HEK293 (cell line): ENCODE results near the gene LIN54.
A peak's percentile ranks its signal among the peaks of the same experiment; 100 is the strongest.

Experiments used
- CTCF ChIA-PET: fragments of 350-600 bp; formaldehyde crosslinking; extraction: SDS; loops from one replicate; lab custom pipeline; 2021; ENCODE audit warnings: antibody characterized with exemption; lab: Yijun Ruan, JAX
- POLR2A ChIA-PET: fragments of 300-600 bp; formaldehyde crosslinking; extraction: SDS; loops from one replicate; lab custom pipeline; 2020; ENCODE audit warnings: antibody characterized with exemption, inconsistent platforms; lab: Yijun Ruan, JAX
- H3K27ac ChIP-seq: fragments of 200-500 bp; sonication (Bioruptor generic); 2 replicates; pipeline ENCODE4 v1.5.1; 2014; ENCODE audit warnings: low read depth, low read length, control low read depth, inconsistent platforms; ENCODE audit errors: extremely low read depth
- H3K36me3 ChIP-seq, 2 experiments: fragments of 200-500 bp in 1 of 2; sonication (Bioruptor generic) in 1 of 2; 1 replicate in 1 of 2; 2 replicates in 1 of 2; pipeline ENCODE4 v1.5.1; 2014 to 2017; ENCODE audit warnings: inconsistent platforms in 2 of 2, low read length in 2 of 2; ENCODE audit not compliant: control insufficient read depth in 2 of 2, insufficient read depth in 1 of 2
- H3K4me1 ChIP-seq: fragments of 200-500 bp; sonication (Bioruptor generic); 2 replicates; pipeline ENCODE4 v1.5.1; 2014; ENCODE audit warnings: mild to moderate bottlenecking, low read length, inconsistent platforms; ENCODE audit not compliant: control insufficient read depth, insufficient read depth
- H3K4me3 ChIP-seq: 2 replicates; pipeline ENCODE4 v1.5.1; 2011; ENCODE audit warnings: low read depth, mild to moderate bottlenecking, control low read depth, low read length, moderate library complexity
- H3K9me3 ChIP-seq: fragments of 200-500 bp; sonication (Bioruptor generic); 2 replicates; pipeline ENCODE4 v1.5.1; 2014; ENCODE audit warnings: low read depth, low read length, inconsistent platforms; ENCODE audit not compliant: control insufficient read depth, insufficient read depth
- ZNF214 ChIP-seq: fragments of 450-650 bp; formaldehyde crosslinking; IDR thresholded peaks from 2 replicates; pipeline ENCODE4 v1.5.1; 2017; ENCODE audit warnings: missing biosample characterization, mild to moderate bottlenecking, missing genetic modification characterization, borderline replicate concordance
- ZNF341 ChIP-seq: fragments of 450-650 bp; formaldehyde crosslinking; IDR thresholded peaks from 2 replicates; pipeline ENCODE4; 2016; ENCODE audit warnings: low read depth, missing biosample characterization, missing genetic modification characterization
- ZNF561 ChIP-seq: fragments of 450-650 bp; IDR thresholded peaks from 2 replicates; pipeline ENCODE4 v1.5.1; 2018; ENCODE audit warnings: missing biosample characterization, missing genetic modification characterization, borderline replicate concordance
- ZNF785 ChIP-seq: fragments of 450-650 bp; formaldehyde crosslinking; IDR thresholded peaks from 2 replicates; pipeline ENCODE4 v1.5.1; 2016; ENCODE audit warnings: missing biosample characterization, missing genetic modification characterization
- ZSCAN23 ChIP-seq: fragments of 450-650 bp; formaldehyde crosslinking; IDR thresholded peaks from 2 replicates; pipeline ENCODE4 v1.5.1; 2016; ENCODE audit warnings: missing biosample characterization, missing genetic modification characterization
- ZXDB ChIP-seq: fragments of 450-650 bp; formaldehyde crosslinking; IDR thresholded peaks from 2 replicates; pipeline ENCODE4 v1.5.1; 2016; ENCODE audit warnings: missing biosample characterization, missing genetic modification characterization
- TF ChIP-seq, protein P1 (sequence below): fragments of 450-650 bp; formaldehyde crosslinking; IDR thresholded peaks from 2 replicates; pipeline ENCODE4 v1.5.1; 2016; ENCODE audit warnings: missing biosample characterization, missing genetic modification characterization, borderline replicate concordance
- TF ChIP-seq, protein P2 (sequence below): fragments of 450-650 bp; formaldehyde crosslinking; IDR thresholded peaks from 2 replicates; pipeline ENCODE4 v1.5.1; 2016; ENCODE audit warnings: missing biosample characterization, missing genetic modification characterization
- TF ChIP-seq, protein P3 (sequence below): fragments of 450-650 bp; formaldehyde crosslinking; IDR thresholded peaks from 2 replicates; pipeline ENCODE4 v1.5.1; 2016; ENCODE audit warnings: missing biosample characterization, missing genetic modification characterization
- TF ChIP-seq, protein P4 (sequence below): fragments of 450-650 bp; formaldehyde crosslinking; IDR thresholded peaks from 2 replicates; pipeline ENCODE4 v1.5.1; 2016; ENCODE audit warnings: missing biosample characterization, missing genetic modification characterization
- TF ChIP-seq, protein P5 (sequence below): fragments of 450-650 bp; formaldehyde crosslinking; IDR thresholded peaks from 2 replicates; pipeline ENCODE4 v1.5.1; 2016; ENCODE audit warnings: missing biosample characterization, missing genetic modification characterization

The LIN54 gene

DNA sequence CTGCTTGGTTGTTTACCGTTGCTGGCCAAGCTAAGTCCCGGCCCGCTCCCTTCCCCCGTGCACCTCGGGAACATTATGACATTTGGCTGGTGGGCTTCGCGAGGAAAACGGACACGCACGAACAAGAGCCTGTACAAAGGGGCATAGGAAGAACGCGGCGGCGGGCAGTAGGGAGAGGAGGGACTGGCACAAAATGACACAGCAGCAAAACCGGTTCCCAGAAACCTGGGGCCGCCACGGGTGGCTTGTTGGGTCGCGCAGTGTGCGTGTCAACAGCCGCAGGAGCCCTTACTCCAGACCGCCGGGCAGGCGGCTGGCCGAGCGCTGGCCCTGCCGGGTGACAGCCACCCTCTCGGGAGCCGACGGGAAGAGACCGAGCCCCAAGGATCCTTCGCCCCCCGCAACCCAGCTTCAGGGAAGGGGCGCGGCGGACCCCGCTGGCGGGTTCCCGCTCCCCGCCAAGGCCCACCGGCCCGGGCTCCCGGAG, 1.6 kb upstream of the LIN54 start (continued):
- TF ChIP-seq, protein P1, sequence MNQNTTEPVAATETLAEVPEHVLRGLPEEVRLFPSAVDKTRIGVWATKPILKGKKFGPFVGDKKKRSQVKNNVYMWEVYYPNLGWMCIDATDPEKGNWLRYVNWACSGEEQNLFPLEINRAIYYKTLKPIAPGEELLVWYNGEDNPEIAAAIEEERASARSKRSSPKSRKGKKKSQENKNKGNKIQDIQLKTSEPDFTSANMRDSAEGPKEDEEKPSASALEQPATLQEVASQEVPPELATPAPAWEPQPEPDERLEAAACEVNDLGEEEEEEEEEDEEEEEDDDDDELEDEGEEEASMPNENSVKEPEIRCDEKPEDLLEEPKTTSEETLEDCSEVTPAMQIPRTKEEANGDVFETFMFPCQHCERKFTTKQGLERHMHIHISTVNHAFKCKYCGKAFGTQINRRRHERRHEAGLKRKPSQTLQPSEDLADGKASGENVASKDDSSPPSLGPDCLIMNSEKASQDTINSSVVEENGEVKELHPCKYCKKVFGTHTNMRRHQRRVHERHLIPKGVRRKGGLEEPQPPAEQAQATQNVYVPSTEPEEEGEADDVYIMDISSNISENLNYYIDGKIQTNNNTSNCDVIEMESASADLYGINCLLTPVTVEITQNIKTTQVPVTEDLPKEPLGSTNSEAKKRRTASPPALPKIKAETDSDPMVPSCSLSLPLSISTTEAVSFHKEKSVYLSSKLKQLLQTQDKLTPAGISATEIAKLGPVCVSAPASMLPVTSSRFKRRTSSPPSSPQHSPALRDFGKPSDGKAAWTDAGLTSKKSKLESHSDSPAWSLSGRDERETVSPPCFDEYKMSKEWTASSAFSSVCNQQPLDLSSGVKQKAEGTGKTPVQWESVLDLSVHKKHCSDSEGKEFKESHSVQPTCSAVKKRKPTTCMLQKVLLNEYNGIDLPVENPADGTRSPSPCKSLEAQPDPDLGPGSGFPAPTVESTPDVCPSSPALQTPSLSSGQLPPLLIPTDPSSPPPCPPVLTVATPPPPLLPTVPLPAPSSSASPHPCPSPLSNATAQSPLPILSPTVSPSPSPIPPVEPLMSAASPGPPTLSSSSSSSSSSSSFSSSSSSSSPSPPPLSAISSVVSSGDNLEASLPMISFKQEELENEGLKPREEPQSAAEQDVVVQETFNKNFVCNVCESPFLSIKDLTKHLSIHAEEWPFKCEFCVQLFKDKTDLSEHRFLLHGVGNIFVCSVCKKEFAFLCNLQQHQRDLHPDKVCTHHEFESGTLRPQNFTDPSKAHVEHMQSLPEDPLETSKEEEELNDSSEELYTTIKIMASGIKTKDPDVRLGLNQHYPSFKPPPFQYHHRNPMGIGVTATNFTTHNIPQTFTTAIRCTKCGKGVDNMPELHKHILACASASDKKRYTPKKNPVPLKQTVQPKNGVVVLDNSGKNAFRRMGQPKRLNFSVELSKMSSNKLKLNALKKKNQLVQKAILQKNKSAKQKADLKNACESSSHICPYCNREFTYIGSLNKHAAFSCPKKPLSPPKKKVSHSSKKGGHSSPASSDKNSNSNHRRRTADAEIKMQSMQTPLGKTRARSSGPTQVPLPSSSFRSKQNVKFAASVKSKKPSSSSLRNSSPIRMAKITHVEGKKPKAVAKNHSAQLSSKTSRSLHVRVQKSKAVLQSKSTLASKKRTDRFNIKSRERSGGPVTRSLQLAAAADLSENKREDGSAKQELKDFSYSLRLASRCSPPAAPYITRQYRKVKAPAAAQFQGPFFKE (tag by site-specific recombination) = no peak
- no peak for TF ChIP-seq ZNF785
- TF ChIP-seq ZNF341 (tag by site-specific recombination) = peak; percentile 59; the same call in 1 of the 2 replicates
- no peak for TF ChIP-seq ZXDB (tag by site-specific recombination)
- no peak for TF ChIP-seq ZNF561 (tag by site-specific recombination)
- no peak for TF ChIP-seq ZNF214
- TF ChIP-seq ZSCAN23 (tag by site-specific recombination) = no peak
- TF ChIP-seq, protein P2, sequence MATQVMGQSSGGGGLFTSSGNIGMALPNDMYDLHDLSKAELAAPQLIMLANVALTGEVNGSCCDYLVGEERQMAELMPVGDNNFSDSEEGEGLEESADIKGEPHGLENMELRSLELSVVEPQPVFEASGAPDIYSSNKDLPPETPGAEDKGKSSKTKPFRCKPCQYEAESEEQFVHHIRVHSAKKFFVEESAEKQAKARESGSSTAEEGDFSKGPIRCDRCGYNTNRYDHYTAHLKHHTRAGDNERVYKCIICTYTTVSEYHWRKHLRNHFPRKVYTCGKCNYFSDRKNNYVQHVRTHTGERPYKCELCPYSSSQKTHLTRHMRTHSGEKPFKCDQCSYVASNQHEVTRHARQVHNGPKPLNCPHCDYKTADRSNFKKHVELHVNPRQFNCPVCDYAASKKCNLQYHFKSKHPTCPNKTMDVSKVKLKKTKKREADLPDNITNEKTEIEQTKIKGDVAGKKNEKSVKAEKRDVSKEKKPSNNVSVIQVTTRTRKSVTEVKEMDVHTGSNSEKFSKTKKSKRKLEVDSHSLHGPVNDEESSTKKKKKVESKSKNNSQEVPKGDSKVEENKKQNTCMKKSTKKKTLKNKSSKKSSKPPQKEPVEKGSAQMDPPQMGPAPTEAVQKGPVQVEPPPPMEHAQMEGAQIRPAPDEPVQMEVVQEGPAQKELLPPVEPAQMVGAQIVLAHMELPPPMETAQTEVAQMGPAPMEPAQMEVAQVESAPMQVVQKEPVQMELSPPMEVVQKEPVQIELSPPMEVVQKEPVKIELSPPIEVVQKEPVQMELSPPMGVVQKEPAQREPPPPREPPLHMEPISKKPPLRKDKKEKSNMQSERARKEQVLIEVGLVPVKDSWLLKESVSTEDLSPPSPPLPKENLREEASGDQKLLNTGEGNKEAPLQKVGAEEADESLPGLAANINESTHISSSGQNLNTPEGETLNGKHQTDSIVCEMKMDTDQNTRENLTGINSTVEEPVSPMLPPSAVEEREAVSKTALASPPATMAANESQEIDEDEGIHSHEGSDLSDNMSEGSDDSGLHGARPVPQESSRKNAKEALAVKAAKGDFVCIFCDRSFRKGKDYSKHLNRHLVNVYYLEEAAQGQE = no peak

DNA sequence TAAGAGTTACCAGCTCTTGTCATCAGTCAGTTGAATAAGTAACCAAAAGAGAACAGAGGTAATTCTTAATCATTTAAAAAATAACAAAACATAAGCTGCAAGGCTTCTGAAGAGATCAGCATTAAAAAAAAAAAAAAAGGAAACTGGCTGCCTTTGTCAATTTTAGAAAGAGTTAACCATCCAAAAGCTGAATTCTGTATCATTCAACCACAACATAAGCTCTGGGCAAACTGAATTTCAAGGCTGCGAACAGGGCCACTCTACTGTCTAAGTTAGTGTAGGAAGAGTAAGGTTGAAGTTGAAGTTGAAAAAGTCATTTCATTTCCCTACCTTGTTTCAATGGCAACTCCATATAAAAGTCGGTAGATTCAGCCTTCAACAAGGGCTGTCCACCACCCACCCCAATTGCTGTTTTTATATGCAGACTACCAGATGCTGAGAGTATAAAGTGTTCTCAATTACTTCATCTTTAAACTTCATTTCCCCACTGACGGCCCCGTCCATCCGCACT, 1.1 kb upstream of the LIN54 start:
- TF ChIP-seq, protein P3, sequence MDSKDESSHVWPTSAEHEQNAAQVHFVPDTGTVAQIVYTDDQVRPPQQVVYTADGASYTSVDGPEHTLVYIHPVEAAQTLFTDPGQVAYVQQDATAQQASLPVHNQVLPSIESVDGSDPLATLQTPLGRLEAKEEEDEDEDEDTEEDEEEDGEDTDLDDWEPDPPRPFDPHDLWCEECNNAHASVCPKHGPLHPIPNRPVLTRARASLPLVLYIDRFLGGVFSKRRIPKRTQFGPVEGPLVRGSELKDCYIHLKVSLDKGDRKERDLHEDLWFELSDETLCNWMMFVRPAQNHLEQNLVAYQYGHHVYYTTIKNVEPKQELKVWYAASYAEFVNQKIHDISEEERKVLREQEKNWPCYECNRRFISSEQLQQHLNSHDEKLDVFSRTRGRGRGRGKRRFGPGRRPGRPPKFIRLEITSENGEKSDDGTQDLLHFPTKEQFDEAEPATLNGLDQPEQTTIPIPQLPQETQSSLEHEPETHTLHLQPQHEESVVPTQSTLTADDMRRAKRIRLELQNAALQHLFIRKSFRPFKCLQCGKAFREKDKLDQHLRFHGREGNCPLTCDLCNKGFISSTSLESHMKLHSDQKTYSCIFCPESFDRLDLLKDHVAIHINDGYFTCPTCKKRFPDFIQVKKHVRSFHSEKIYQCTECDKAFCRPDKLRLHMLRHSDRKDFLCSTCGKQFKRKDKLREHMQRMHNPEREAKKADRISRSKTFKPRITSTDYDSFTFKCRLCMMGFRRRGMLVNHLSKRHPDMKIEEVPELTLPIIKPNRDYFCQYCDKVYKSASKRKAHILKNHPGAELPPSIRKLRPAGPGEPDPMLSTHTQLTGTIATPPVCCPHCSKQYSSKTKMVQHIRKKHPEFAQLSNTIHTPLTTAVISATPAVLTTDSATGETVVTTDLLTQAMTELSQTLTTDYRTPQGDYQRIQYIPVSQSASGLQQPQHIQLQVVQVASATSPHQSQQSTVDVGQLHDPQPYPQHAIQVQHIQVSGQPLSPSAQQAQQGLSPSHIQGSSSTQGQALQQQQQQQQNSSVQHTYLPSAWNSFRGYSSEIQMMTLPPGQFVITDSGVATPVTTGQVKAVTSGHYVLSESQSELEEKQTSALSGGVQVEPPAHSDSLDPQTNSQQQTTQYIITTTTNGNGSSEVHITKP = peak; percentile 49; the same call in 1 of the 2 replicates
- TF ChIP-seq, protein P4, sequence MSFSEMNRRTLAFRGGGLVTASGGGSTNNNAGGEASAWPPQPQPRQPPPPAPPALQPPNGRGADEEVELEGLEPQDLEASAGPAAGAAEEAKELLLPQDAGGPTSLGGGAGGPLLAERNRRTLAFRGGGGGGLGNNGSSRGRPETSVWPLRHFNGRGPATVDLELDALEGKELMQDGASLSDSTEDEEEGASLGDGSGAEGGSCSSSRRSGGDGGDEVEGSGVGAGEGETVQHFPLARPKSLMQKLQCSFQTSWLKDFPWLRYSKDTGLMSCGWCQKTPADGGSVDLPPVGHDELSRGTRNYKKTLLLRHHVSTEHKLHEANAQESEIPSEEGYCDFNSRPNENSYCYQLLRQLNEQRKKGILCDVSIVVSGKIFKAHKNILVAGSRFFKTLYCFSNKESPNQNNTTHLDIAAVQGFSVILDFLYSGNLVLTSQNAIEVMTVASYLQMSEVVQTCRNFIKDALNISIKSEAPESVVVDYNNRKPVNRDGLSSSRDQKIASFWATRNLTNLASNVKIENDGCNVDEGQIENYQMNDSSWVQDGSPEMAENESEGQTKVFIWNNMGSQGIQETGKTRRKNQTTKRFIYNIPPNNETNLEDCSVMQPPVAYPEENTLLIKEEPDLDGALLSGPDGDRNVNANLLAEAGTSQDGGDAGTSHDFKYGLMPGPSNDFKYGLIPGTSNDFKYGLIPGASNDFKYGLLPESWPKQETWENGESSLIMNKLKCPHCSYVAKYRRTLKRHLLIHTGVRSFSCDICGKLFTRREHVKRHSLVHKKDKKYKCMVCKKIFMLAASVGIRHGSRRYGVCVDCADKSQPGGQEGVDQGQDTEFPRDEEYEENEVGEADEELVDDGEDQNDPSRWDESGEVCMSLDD (tag by site-specific recombination) = no peak
- TF ChIP-seq, protein P5, sequence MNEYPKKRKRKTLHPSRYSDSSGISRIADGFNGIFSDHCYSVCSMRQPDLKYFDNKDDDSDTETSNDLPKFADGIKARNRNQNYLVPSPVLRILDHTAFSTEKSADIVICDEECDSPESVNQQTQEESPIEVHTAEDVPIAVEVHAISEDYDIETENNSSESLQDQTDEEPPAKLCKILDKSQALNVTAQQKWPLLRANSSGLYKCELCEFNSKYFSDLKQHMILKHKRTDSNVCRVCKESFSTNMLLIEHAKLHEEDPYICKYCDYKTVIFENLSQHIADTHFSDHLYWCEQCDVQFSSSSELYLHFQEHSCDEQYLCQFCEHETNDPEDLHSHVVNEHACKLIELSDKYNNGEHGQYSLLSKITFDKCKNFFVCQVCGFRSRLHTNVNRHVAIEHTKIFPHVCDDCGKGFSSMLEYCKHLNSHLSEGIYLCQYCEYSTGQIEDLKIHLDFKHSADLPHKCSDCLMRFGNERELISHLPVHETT (tag by site-specific recombination) = no peak
- Histone ChIP-seq H3K27ac (peak overlapping the region; percentile 79; the same call in 1 of the 2 replicates), H3K4me3 (peak overlapping the region; percentile 70), H3K9me3 (no peaks in the 10 kb centered on the region), H3K4me1 (no peaks in the 10 kb centered on the region; the same call in 1 of the 2 replicates), H3K36me3 (no peaks in the 10 kb centered on the region)
- ChIA-PET POLR2A (interaction anchor here (0.5 to 4.6 kb wide), 11 partner anchors 23 to 582 kb away, joined by 3 to 58 read pairs (median 3); partner anchors contain the start of genes COPS4, COQ2, HELQ and MRPS18C), CTCF (interaction anchor here (0.7 to 1.3 kb wide), 6 partner anchors 13 to 249 kb away, joined by 3 to 6 read pairs (median 3); no protein-coding TSS in a partner anchor)
